HG02759 (cell line): ENCODE measurements around the gene ANKRD16.
"Not testable (repeated sequence)": the region's sequence is repeated elsewhere in the genome, so short reads cannot be mapped to it uniquely, and the experiment has no call there.

Experiments used
- ATAC-seq: cut with Tn5 transposase; IDR thresholded peaks from one replicate; pipeline ENCODE4 v1.9.1; 2021; ENCODE audit warnings: mild to moderate bottlenecking, moderate library complexity; ENCODE audit not compliant: unreplicated experiment

Gene ANKRD16

DNA sequence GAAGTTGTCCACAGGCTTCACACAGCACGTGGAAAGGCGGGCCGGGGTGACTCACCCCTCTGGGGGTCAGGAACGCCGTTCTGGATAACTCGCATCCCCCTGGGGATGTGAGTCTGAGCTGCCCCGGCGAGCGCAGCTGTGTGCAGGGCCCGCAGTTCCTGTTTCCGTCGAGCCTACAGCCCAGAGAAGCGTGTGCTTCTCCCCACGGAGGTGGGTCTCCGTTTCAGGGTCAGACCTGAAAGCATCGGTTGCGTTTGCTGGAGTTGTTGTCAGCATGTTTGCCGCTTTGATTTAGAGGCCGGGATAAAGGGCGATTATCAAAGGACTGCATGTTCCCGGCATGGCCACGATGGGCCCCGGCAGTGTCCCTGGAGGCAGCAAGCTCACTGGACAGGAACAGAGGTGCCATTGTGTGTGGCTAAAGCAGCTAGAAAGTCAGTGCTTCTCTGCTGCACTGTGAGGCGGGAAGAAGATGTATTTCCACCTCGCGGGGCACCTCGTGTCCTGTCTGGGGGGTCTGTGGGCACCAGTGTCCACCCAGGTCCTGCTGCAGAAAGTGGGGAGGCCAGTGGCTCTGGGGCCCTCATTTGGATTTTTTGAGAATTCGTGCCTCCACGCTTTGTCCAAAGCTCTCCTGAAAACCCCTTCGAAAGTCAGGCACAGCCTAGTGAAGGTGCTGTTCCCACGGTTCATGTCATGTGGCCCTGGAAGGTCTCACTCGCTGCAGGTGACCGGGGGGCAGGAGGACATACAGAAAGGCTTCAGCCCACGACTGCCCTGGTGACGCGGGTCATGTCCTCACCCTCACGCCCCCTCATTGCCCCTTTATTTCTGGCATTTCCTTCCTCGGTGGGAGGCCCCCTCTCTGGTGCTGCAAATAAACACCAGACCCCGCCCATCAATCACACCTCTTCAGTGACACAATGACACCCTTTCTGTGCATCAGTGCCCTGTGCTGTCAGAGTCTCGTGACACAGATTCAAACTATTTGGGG is 49.1 kb downstream of the ANKRD16 start:
- ATAC-seq, result peak; percentile 85

DNA sequence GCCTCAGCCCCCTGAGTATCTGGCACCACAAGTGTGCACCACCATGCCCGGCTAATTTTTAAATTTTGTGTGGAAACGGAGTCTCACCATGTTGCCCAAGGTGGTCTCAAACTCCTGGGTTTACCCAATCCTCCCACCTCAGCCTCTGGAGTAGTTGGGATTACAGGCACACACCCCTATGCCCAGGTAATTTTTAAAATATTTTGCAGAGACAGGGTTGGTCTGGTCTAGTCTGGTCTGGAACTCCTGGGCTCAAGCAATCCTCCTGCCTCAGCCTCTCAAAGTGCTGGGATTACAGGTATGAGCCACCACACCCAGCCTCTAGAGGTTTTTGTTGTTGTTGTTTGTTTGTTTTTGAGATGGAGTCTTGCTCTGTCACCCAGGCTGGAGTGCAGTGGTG is 53.5 kb downstream of the ANKRD16 start:
- not testable (repeated sequence) for ATAC-seq

DNA sequence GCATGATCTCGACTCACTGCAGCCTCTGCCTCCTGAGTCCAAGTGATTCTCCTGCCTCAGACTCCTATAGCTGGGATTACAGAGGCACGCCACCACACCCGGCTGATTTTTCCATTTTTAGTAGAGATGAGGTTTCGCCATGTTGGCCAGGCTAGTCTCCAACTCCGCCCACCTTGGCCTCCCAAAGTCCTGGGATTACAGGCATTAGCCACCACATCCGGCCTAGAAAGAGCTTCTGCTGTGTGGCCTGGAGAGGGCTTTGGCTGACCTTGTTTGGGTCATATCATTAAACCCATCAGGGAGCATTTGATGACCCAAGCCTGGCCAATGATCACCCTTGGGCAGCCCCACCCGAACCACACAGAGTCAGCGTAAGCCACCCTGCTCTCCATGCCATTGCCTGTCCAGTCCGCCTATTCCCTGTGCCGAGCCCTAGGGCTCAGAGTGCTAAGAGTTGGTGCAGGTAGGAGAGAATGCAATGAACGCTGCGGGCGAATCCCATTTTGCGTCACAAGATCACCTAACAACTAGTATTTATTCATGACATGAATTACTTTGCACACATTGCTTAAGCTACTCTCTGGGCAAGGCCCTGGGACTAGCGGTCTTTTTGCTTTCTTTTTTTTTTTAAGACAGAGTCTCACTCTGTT is 54.1 kb downstream of the ANKRD16 start:
- ATAC-seq, result no peak

DNA sequence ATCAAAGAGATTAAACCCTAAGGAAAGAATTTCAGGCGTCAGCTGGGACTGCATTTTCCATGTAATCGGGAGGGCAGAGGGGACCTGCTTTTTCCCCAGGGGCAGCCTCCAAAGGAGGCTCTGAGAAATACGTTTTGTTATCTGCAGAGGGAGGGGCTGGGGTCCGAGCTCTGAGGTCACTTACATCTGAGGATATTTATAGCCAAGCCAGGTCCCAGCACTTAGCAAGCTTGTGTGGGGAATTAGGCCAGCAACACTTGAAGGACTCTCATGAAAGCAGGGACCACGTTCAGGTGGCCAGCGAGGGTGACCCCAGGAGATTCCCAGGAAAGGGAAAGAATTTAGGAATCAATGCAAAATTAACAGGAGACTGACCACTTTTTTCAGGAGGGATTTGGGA is 55.9 kb downstream of the ANKRD16 start:
- ATAC-seq, result no peak

DNA sequence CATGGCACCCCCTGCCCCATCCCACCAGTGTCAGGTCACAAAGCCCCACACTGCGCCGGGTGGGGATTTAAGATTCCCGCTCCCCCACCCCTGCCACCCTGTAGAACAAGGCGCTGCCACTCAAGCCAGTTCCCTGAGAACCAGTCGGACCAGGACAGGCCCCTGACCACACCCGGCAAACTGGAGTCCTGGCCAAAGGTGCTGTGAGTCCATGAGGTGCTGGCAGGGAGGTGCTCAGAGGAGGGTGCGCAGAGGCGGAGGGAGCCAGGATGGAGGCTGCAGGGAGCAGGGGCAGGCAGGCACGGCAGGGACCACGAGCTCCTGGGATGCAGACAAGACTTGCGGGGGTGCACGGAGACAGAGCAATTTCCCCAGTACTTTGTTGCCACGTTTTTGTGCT is 56.7 kb downstream of the ANKRD16 start:
- no peak for ATAC-seq

DNA sequence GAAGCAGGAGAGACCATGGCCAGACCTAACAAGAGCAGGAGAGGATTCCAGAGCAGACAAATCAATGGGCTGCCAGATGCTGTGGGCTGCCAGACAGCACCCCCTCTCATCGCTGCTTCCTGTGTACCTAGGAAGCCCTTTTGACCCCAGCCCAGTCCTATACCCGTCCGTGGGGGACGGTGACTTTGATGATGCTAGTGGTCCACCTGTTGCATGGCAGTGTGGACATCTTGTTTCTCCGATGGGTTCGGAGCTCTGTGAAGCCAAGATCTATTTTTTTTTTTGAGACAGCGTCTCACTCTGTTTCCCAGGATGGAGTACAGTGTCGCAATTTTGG is 58.3 kb downstream of the ANKRD16 start:
- no peak for ATAC-seq

DNA sequence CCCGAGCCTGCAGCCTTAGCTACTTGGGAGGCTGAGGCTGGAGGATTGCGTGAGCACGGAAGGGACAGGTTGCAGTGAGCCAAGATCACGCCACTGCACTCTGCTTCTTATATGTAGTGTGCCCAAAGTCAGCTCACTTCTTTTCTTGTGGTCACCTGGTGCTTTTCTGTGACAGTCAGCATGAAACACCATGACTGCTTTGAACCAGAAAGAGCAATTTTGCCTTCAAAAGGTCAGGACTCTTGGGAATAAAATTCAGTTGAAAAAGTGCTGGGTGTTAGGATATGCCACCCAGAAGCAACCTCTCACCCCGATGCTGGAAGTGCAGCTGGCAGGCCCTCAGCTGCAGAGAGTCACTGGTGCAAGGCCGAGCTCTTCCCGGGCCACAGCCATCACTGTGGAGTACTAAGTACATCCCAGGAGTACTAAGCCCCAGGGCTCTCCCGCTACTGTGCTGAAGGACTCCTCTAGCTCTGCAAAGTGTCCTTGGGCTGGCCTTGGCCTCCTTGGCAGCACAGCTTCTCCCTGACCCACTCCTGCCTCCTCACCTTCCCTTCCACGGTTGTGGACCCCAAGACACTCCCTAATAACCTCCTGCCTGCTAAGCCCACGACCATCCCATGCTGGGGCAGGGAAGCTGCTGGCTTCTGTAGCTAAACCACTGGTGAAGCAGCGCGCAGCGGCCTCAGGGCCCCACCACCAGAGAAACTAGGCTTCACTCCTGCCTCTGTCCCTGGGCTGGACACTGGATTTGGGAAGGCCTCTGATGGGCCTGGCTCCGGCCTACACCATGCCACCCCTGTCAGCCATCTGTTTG is 58.9 kb downstream of the ANKRD16 start:
- ATAC-seq, result no peak

DNA sequence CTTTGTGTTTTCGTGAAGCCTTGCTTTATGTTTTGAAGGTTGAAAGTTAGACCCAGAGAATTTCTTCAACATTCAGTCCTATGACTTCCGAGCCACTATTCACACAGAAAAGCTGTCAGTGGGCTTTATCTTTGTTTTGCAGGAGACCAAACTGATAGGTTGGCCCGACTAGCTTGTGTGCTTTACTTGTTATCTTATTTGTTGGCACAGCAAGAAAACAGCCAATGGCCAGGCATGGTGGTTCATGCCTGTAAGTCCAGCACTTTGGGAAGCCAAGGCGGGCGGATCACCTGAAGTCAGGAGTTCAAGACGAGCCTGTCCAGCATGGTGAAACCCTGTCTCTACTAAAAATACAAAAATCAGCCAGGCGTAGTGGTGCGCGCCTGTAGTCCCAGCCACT is 60.4 kb downstream of the ANKRD16 start:
- ATAC-seq, result no peak

DNA sequence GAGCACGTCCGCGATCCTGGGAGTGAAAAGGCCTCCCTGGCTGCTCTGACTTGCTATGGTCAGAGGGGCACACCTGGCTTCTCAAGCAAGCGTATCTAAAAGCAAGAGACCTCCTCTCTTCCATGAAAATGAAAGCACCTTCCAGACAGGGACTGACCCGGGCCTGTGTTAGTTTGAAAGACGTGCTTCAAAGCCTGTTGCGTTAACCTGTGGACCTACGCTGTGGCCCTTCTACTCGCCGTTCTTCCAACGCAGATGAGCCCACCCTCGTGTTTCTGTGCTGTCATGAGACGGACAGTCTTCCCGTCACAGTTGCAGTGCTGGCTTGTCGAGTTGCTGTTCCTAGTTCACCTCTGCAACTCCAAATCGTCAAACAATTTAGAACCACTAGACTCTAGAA is 61.0 kb downstream of the ANKRD16 start:
- no peak for ATAC-seq

DNA sequence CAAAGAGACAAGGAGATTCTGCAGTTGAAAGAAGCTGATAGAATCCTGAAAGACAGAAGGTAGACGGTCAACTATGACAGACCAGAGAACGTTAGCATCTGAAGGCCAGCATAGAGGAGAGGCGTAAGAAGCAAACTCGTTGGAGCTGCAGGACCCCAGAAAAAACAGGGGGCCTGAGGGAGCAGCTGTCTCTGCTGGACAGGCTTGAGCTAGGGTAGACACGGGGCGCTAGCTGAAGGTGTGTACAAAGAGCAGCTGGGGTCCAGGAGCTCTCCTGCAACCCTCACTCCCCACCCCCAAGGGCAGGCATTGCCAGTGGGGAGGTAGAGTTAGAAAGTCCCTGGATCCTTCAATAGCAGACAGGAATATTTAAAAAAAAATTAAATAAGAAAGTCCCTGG is 61.9 kb downstream of the ANKRD16 start:
- ATAC-seq, result no peak

DNA sequence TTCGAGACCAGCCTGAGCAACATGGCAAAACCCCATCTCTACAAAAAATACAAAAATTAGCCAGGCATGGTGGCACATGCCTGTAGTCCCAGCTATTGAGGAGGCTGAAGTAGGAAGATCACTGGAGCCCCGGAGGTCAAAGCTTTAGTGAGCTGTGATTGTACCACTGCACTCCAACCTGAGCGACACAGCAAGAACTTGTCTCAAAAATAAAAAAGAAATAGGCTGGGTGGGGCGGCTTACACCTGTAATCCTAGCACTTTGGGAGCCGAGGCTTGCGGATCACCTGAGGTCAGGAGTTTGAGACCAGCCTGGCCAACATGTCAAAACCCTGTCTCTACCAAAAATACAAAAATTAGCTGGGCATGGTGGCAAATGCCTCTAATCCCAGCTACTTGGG is 63.2 kb downstream of the ANKRD16 start:
- ATAC-seq, result not testable (repeated sequence)

DNA sequence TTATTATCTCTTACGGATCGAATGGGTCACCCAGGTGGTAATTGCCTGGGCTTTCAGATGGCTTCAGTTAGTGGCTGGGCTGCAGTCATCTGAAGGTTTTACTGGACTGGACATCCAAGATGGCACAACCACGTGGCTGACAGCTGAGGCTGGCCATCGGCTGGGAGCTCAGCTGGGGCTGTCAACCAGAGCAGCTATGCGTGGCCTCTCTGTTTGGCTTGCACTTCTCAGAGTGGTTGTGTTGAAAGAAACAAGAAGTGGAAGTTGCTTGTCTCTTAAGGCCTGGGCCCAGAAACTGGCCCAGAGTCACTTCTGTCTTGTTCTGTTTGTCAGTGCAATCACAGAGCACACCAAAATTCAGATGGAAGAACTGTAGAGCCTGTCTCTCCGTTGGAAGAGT is 70.8 kb downstream of the ANKRD16 start:
- peak; percentile 42 for ATAC-seq

DNA sequence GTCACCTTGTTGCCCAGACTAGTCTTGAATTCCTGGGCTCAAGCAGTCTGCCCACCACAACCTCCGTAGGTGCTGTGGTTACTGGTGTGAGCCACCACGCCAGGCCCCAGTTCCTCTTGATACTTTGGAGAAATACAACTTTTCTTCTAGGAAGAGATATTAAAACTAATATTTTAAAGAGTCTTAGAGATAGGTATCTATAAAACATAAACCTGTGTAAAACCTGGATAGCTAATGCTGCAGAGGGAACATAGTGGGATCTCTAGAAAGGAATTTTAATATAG is 71.7 kb downstream of the ANKRD16 start:
- no peak for ATAC-seq

DNA sequence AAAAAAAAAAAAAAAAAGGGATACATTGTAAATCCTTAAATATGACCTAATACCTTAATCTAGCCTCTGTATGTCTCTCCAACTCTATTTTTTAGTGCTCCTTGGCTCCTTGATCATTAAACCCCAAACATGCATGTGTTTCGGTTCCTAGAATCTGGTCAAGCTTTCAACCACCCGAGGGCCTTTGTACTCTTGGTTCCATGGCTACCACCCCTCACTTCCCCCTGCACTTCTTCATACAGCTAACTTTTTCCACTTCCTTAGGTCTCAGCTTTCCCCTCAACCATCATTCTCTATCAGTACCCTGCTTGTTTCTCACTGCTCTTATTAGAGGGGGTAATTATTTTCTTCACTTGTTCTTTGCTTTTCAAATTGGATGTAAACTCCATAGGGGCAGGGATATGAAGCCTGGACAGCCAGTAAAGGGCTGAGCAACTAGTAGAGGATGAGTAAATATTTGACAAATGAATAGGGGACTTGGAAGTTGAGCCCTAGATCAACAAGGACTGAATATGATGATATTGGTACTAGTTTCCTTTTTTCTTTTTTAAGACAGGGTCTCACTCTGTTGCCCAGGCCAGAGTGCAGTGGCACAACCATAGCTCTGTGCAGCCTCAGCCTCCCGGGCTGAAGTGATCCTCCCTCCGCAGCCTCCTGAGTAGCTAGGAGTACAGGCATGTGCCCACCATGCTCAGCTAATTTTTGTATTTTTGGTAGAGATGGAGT is 72.2 kb downstream of the ANKRD16 start:
- ATAC-seq, result no peak

DNA sequence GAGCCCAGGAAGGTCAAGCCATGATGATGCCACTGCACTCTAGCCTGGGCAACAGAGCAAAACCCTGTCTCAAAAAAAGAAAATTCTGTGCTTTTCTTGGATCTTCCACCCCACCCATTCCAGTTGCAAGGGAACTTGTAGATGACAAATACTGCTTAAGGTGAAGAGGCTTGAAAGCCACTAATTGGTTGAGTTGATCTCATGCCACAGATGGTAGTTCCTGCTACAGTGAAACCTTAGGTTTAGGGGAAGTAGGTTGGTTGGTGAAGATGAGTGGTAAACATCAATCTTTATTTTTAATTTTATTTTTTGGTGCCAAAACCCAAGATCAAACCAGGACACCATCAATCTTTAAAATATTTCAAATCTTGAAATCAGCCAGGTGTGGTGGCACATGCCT is 73.5 kb downstream of the ANKRD16 start:
- ATAC-seq, result no peak

DNA sequence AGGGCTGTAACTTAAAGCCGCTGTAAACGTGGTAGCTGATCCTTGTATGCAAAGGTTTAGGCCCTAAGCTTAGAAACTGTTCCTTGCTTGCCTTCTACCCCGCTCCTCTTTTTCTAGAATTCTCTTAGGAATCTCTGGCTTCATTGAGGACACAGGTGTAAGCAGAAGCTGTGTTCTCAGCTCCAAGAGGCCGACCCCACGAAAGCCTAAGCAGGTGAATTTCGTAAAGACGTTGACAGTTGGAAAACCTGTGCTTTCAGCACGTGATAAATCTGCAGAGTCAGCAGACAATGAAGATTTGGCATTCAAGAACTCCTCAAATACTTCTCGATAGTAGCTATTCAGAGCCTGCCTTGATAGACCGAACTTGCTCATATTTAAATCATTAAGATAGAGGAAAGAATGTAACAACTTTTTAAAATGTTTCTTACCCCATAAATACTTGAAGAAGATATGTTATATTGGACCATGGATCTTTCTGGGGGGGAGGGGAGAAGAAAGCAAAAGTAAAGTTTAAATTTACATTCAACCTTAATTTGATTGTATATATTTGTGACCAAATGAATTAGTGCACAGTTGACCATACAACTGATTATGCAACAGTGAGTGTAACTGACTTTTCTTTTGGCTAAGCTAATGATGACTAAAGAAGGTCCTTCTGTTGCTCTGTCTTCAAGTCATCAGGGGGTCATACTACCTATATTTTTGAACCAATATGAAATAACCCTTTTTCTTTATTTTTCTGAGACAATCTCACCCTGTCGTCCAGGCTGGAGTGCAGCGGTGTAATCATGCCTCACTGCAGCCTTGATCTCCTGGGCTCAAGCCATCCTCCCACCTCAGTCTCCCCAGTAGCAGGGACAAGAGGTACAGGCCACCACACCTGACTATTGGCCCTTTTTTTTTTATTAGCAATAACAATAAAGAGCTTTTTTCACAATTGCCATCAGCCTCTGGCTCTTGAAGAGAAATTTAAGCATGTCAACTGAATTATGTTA is 75.3 kb downstream of the ANKRD16 start:
- no peak for ATAC-seq

DNA sequence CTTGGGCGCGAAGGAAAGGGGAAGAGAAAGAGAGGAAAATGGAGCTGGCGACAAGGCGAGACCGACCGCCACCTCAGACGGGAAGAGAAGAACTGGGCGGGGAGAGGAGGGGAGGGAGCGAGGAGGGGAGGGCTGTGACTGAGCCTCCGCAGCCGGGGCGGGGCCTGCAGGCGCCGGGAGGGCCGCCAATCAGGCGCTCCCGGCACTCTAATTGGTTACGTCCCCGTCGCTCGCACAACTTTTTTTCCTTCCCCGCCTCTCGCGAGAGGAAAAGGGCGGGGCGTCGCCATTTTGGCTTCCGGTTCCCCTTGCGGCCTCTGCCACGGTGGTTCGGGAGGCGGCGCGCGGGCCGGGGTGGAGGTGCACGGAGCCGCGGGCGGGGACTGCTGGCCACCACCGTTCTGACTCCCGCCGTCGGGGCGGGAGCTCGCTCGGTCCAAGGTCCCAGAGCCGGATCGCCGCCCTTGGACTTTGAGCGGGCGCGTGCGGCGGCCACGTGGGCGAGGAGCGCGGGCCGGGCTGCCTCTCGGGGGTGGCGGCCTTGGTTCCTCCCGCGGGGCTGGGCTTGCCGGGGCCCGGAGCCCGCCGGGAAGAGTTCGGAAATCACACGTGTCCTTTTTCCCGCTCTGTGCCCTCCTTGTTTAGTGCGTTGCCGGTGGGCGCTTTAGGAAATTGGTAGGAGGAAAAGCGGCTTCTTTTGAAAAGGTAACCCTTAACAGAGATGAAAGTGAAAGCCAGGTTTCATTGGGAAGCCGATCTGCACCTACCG is 76.2 kb downstream of the ANKRD16 start, which contains the start of gene GDI2:
GDI2 (minus strand) TSS at position 94 of the 769 bp plus-strand sequence. CDS start 176 bp downstream, outside the sequence.
- ATAC-seq, result peak; percentile 85

DNA sequence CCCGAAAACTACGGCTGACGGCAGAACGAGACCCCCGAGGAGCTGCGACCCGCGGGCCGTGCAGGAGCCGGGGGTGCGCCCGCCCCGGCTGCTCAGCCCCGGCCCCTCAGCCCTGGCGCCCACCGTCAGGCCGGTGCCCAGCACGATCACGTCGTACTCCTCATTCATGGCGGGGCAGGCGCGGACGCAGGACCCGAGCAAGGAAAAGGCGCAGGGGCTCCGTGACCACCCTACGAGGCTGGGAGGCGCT is 76.7 kb downstream of the ANKRD16 start:
- ATAC-seq, result peak; percentile 34
